GM23338 (cell line): ENCODE measurements around the gene NCKIPSD.
A peak's percentile ranks its signal among the peaks of the same experiment; 100 is the strongest.

Experiments
- CREB1 ChIP-seq: fragments of 250-450 bp; sonication (Bioruptor Pico); IDR thresholded peaks from 2 replicates; pipeline ENCODE4 v1.5.0; 2020; ENCODE audit warnings: low read depth, mild to moderate bottlenecking, moderate library complexity
- CTCF ChIP-seq, 2 experiments: fragments of 200-600 bp in 1 of 2; sonication (generic) in 1 of 2; conservative IDR thresholded peaks; 2 replicates each; pipeline versions ENCODE4 v1.5.1 to v1.6.1; 2016 to 2017; ENCODE audit warnings: antibody characterized with exemption in 2 of 2, low read depth in 2 of 2, mild to moderate bottlenecking in 2 of 2, moderate library complexity in 1 of 2
- ETS1 ChIP-seq: IDR thresholded peaks from 2 replicates; pipeline ENCODE4 v1.6.1; 2016; ENCODE audit warnings: antibody characterized with exemption
- EZH2 ChIP-seq: fragments of 200-600 bp; sonication (generic); IDR thresholded peaks from one replicate; pipeline ENCODE4 v1.8.0; 2017; ENCODE audit warnings: antibody characterized with exemption, mild to moderate bottlenecking, low read depth; ENCODE audit not compliant: unreplicated experiment
- EZH2phosphoT487 ChIP-seq: fragments of 200-600 bp; sonication (generic); IDR thresholded peaks from one replicate; pipeline ENCODE4 v1.8.1; 2018; ENCODE audit warnings: antibody characterized with exemption; ENCODE audit not compliant: unreplicated experiment
- JUNB ChIP-seq: IDR thresholded peaks from one replicate; pipeline ENCODE4 v1.6.1; 2016; ENCODE audit warnings: antibody characterized with exemption; ENCODE audit not compliant: unreplicated experiment
- NANOG ChIP-seq: IDR thresholded peaks from 2 replicates; pipeline ENCODE4 v1.6.1; 2016; ENCODE audit warnings: antibody characterized with exemption, borderline replicate concordance
- POLR2AphosphoS5 ChIP-seq: IDR thresholded peaks from 2 replicates; pipeline ENCODE4 v1.6.1; 2016; ENCODE audit warnings: antibody characterized with exemption, low read depth
- REST ChIP-seq: IDR thresholded peaks from one replicate; pipeline ENCODE4 v1.6.1; 2018; ENCODE audit warnings: antibody characterized with exemption; ENCODE audit not compliant: unreplicated experiment
- STAT1 ChIP-seq: IDR thresholded peaks from one replicate; pipeline ENCODE4 v1.6.1; 2016; ENCODE audit warnings: antibody characterized with exemption; ENCODE audit not compliant: unreplicated experiment
- ZNF114 ChIP-seq: fragments of 250-450 bp; sonication (Bioruptor Pico); IDR thresholded peaks from 2 replicates; pipeline ENCODE4 v1.5.0; 2020; ENCODE audit warnings: mild to moderate bottlenecking, moderate library complexity
- ZNF331 ChIP-seq: fragments of 250-450 bp; sonication (Bioruptor Pico); IDR thresholded peaks from 2 replicates; pipeline ENCODE4 v1.5.0; 2020; ENCODE audit warnings: low read depth, mild to moderate bottlenecking, moderate library complexity

GRCh38 chr3:48662753-48663488 is 22.8 kb downstream of the NCKIPSD start, which contains the start of gene CELSR3:
- TF ChIP-seq POLR2AphosphoS5: peak; percentile 72
- no peak for TF ChIP-seq CTCF (conservative IDR thresholded peaks at IDR 0.05; ENCODE audit: low read depth in 2 of 2)
- TF ChIP-seq EZH2: no peak
- TF ChIP-seq CREB1 (CRISPR knock-in tag): no peak
- TF ChIP-seq EZH2phosphoT487: no peak
- TF ChIP-seq JUNB: no peak
- TF ChIP-seq REST: peak; percentile 58
- TF ChIP-seq ETS1: peak; percentile 14; the same call in 1 of the 2 replicates
- no peak for TF ChIP-seq STAT1
- TF ChIP-seq NANOG: no peak
- no peak for TF ChIP-seq ZNF114 (CRISPR knock-in tag)
- TF ChIP-seq ZNF331 (CRISPR knock-in tag): no peak
